Peyer's patch (tissue), 4 donors: Measurements from ENCODE around the gene RNF214. TPM values are rescaled to one million over a fixed set of nuclear protein-coding genes. Genes with fewer than 3 reads are reported as not detected.

Experiments used
- DNase-seq, 3 donors: peaks; one replicate each; pipeline ENCODE4 v3.0.0-alpha.2; 2017 to 2019
- H3K27ac ChIP-seq, 4 donors: fragments of 200-600 bp; sonication (generic); one replicate each; pipeline ENCODE4 v1.5.1; 2016 to 2019
- H3K27me3 ChIP-seq, 2 donors: fragments of 200-600 bp; sonication (generic); one replicate each; pipeline ENCODE4 v1.5.1; 2019
- H3K36me3 ChIP-seq, 3 donors: fragments of 200-600 bp; sonication (generic); one replicate each; pipeline ENCODE4 v1.5.1; 2016 to 2019
- H3K4me1 ChIP-seq, 4 donors: fragments of 200-600 bp; sonication (generic); one replicate each; pipeline ENCODE4 v1.5.1; 2016 to 2019
- H3K4me3 ChIP-seq, 4 donors: fragments of 200-600 bp; sonication (generic); 1 replicate in 3 of 4; 2 replicates in 1 of 4; pipeline ENCODE4 v1.5.1; 2016 to 2019; ENCODE audit warnings: mild to moderate bottlenecking in 1 of 4
- H3K9me3 ChIP-seq, 4 donors: fragments of 200-600 bp; sonication (generic); one replicate each; pipeline ENCODE4 v1.5.1; 2016 to 2019; ENCODE audit warnings: mild to moderate bottlenecking in 1 of 4
- CTCF ChIP-seq, 6 experiments: fragments of 450-650 bp in 4 of 6; fragments of 200-600 bp in 2 of 6; sonication (generic) in 1 of 6; IDR thresholded peaks; one replicate each; pipeline ENCODE4 v1.5.1; 2017 to 2019; ENCODE audit warnings: antibody characterized with exemption in 6 of 6, mild to moderate bottlenecking in 3 of 6, moderate library complexity in 1 of 6
- POLR2A ChIP-seq, 2 donors: fragments of 450-650 bp; IDR thresholded peaks; one replicate each; pipeline ENCODE4 v1.5.1; 2017; ENCODE audit warnings: antibody characterized with exemption in 2 of 2, mild to moderate bottlenecking in 2 of 2, moderate library complexity in 2 of 2
- total RNA-seq, 4 donors: library from RNA; depleted of rRNA; stranded (reverse); fragments of >200 nt; gene quantifications; one replicate each; pipeline ENCODE4 v1.1.0, GENCODE V29; 2016

The RNF214 gene
- total RNA-seq, 4 donors from 2014 or later: 10.2 to 32.2 (median 13.4) TPM

GRCh38 chr11:117273550-117274289, 41.2 kb downstream of the RNF214 start:
- H3K9me3 ChIP-seq: no peaks in the 10 kb centered on the region
- H3K36me3 ChIP-seq: no peaks in the 10 kb centered on the region
- H3K4me3 ChIP-seq: no peak overlapping the region
- no peak for TF ChIP-seq POLR2A (IDR thresholded peaks at IDR 0.05)
- no peak for TF ChIP-seq CTCF (IDR thresholded peaks at IDR 0.05)
- H3K27me3 ChIP-seq: no peaks in the 10 kb centered on the region
- no peak for DNase-seq
- H3K27ac ChIP-seq: no peak overlapping the region
- H3K4me1 ChIP-seq: no peaks in the 10 kb centered on the region

- no peak overlapping the region for H3K4me3 ChIP-seq
- no peaks in the 10 kb centered on the region for H3K27me3 ChIP-seq
- peaks cover 0 to 33% (median 0%) of the 10 kb centered on the region in 3 donors for H3K36me3 ChIP-seq
- no peak overlapping the region for H3K27ac ChIP-seq
- TF ChIP-seq CTCF (IDR thresholded peaks at IDR 0.05): no peak
- TF ChIP-seq POLR2A (IDR thresholded peaks at IDR 0.05): no peak
- no peaks in the 10 kb centered on the region for H3K9me3 ChIP-seq
- no peak for DNase-seq
- no peaks in the 10 kb centered on the region for H3K4me1 ChIP-seq
Observed at GRCh38 chr11:117278347-117278746, 45.9 kb downstream of the RNF214 start.

GRCh38 chr11:117279711-117280376, 47.4 kb downstream of the RNF214 start:
- DNase-seq: no peak
- TF ChIP-seq CTCF (IDR thresholded peaks at IDR 0.05) (no peak), POLR2A (IDR thresholded peaks at IDR 0.05) (no peak)
- Histone ChIP-seq H3K4me1 (no peaks in the 10 kb centered on the region), H3K4me3 (no peak overlapping the region), H3K27ac (peak overlapping the region in 1 of 4 donors; percentile 24), H3K27me3 (no peaks in the 10 kb centered on the region), H3K9me3 (no peaks in the 10 kb centered on the region), H3K36me3 (peaks cover 0 to 48% (median 0%) of the 10 kb centered on the region in 3 donors)

GRCh38 chr11:117281159-117281558, 48.7 kb downstream of the RNF214 start:
- DNase-seq: no peak
- Histone ChIP-seq H3K9me3 (no peaks in the 10 kb centered on the region), H3K27me3 (no peaks in the 10 kb centered on the region), H3K36me3 (peaks cover 0 to 53% (median 0%) of the 10 kb centered on the region in 3 donors), H3K4me3 (no peak overlapping the region), H3K27ac (no peak overlapping the region), H3K4me1 (no peaks in the 10 kb centered on the region)
- TF ChIP-seq CTCF (IDR thresholded peaks at IDR 0.05) (no peak), POLR2A (IDR thresholded peaks at IDR 0.05) (no peak)

GRCh38 chr11:117281869-117282268, 49.4 kb downstream of the RNF214 start:
- H3K4me3 ChIP-seq: no peak overlapping the region
- H3K36me3 ChIP-seq: peaks cover 0 to 53% (median 0%) of the 10 kb centered on the region in 3 donors
- H3K27ac ChIP-seq: no peak overlapping the region

More at GRCh38 chr11:117281869-117282268, 49.4 kb downstream of the RNF214 start:
- Histone ChIP-seq H3K27me3 (no peaks in the 10 kb centered on the region), H3K9me3 (no peaks in the 10 kb centered on the region), H3K4me1 (no peaks in the 10 kb centered on the region)
- no peak for DNase-seq
- no peak for TF ChIP-seq CTCF (IDR thresholded peaks at IDR 0.05)
